DND-41 (cell line): Measurements from ENCODE around the gene NT5E.
"Not testable (repeated sequence)": the region's sequence is repeated elsewhere in the genome, so short reads cannot be mapped to it uniquely, and the experiment has no call there.

Experiments used
- ATAC-seq: fragments of 200-7000 bp; cut with Tn5 transposase; 3 replicates; pipeline ENCODE4 v1.9.1; 2021; ENCODE audit warnings: low read depth; ENCODE audit not compliant: insufficient read depth
- DNase-seq: peaks from one replicate; pipeline ENCODE4 v3.0.0-alpha.2; 2020
- H2AFZ ChIP-seq: 2 replicates; pipeline ENCODE4 v1.6.0; 2012; ENCODE audit warnings: low read depth, low read length
- H3K27ac ChIP-seq: 2 replicates; pipeline ENCODE4 v1.5.1; 2012; ENCODE audit warnings: low read length, inconsistent platforms
- H3K27me3 ChIP-seq: fragments of 200-600 bp; sonication (generic); 2 replicates; pipeline ENCODE4 v1.6.0; 2012; ENCODE audit warnings: low read length, mild to moderate bottlenecking, inconsistent platforms; ENCODE audit not compliant: insufficient read depth, poor library complexity
- H3K36me3 ChIP-seq: 2 replicates; pipeline ENCODE4 v1.5.1; 2012; ENCODE audit warnings: low read length, inconsistent platforms; ENCODE audit not compliant: insufficient read depth
- H3K4me1 ChIP-seq: 2 replicates; pipeline ENCODE4 v1.5.1; 2012; ENCODE audit warnings: mild to moderate bottlenecking, low read length; ENCODE audit not compliant: insufficient read depth
- H3K4me2 ChIP-seq: 2 replicates; pipeline ENCODE4 v1.6.0; 2012; ENCODE audit warnings: mild to moderate bottlenecking, moderate library complexity, low read length, inconsistent platforms; ENCODE audit not compliant: insufficient read depth
- H3K4me3 ChIP-seq, 2 experiments: fragments of 200-600 bp in 1 of 2; shearing (Covaris generic) in 1 of 2; 2 replicates each; pipeline ENCODE4 v1.5.1; 2012 to 2016; ENCODE audit warnings: inconsistent platforms in 2 of 2, low read length in 2 of 2, mild to moderate bottlenecking in 2 of 2, low read depth in 1 of 2, moderate library complexity in 1 of 2
- H3K79me2 ChIP-seq: 2 replicates; pipeline ENCODE4 v1.6.0; 2012; ENCODE audit warnings: low read length, inconsistent platforms; ENCODE audit not compliant: insufficient read depth
- H3K9ac ChIP-seq: 2 replicates; pipeline ENCODE4 v1.6.0; 2012; ENCODE audit warnings: low read depth, mild to moderate bottlenecking, inconsistent platforms, low read length, moderate library complexity
- H3K9me3 ChIP-seq: 2 replicates; pipeline ENCODE4 v1.5.1; 2012; ENCODE audit warnings: low read length, moderate library complexity, mild to moderate bottlenecking, inconsistent platforms; ENCODE audit not compliant: insufficient read depth, severe bottlenecking
- H4K20me1 ChIP-seq: 2 replicates; pipeline ENCODE4 v1.6.0; 2012; ENCODE audit warnings: low read length; ENCODE audit not compliant: insufficient read depth
- CTCF ChIP-seq: IDR thresholded peaks from 2 replicates; pipeline ENCODE4 v1.5.1; 2012; ENCODE audit warnings: borderline replicate concordance, low read length, moderate library complexity, mild to moderate bottlenecking; ENCODE audit not compliant: poor library complexity, severe bottlenecking; ENCODE audit errors: extremely low read depth
- EZH2 ChIP-seq: IDR thresholded peaks from 3 replicates; pipeline ENCODE4 v1.6.1; 2012; ENCODE audit warnings: borderline replicate concordance, low read depth, mild to moderate bottlenecking, moderate library complexity, low read length, inconsistent platforms; ENCODE audit not compliant: severe bottlenecking

The NT5E gene

GRCh38 chr6:85516168-85516567, 66.3 kb downstream of the NT5E start:
- H3K27ac ChIP-seq = no peak overlapping the region
- H3K9ac ChIP-seq = no peak overlapping the region
- peaks cover 39% of the 10 kb centered on the region for H3K36me3 ChIP-seq
- no peaks in the 10 kb centered on the region for H3K4me1 ChIP-seq
- no peak for DNase-seq
- no peak for TF ChIP-seq EZH2
- TF ChIP-seq CTCF = no peak
- no peak overlapping the region for H3K4me2 ChIP-seq
- no peaks in the 10 kb centered on the region for H3K79me2 ChIP-seq
- ATAC-seq = no peak
- H3K27me3 ChIP-seq = no peaks in the 10 kb centered on the region
- H2AFZ ChIP-seq = no peak overlapping the region
- H4K20me1 ChIP-seq = no peaks in the 10 kb centered on the region
- H3K9me3 ChIP-seq = no peaks in the 10 kb centered on the region
- no peak overlapping the region for H3K4me3 ChIP-seq

GRCh38 chr6:85524281-85524680, 74.4 kb downstream of the NT5E start:
- peaks cover 30% of the 10 kb centered on the region; the same call in 1 of the 2 replicates for H3K36me3 ChIP-seq
- not testable (repeated sequence) for ATAC-seq

GRCh38 chr6:85537055-85537494, 87.2 kb downstream of the NT5E start:
- no peak overlapping the region for H3K4me3 ChIP-seq
- TF ChIP-seq CTCF = peak; percentile 54
- TF ChIP-seq EZH2 = no peak
- ATAC-seq = no peak
- H3K4me2 ChIP-seq = no peak overlapping the region
- no peak overlapping the region for H3K9ac ChIP-seq
- H2AFZ ChIP-seq = no peak overlapping the region
- no peaks in the 10 kb centered on the region for H3K27me3 ChIP-seq
- H3K36me3 ChIP-seq = peaks cover 21% of the 10 kb centered on the region
- H3K4me1 ChIP-seq = no peaks in the 10 kb centered on the region
- H3K9me3 ChIP-seq = no peaks in the 10 kb centered on the region
- no peaks in the 10 kb centered on the region for H3K79me2 ChIP-seq
- H4K20me1 ChIP-seq = no peaks in the 10 kb centered on the region
- H3K27ac ChIP-seq = no peak overlapping the region
- DNase-seq = no peak

More at GRCh38 chr6:85524281-85524680, 74.4 kb downstream of the NT5E start:
- H3K4me2 ChIP-seq, H3K27me3 ChIP-seq, H3K4me3 ChIP-seq, H3K79me2 ChIP-seq, H3K4me1 ChIP-seq, H2AFZ ChIP-seq, DNase-seq, H4K20me1 ChIP-seq, H3K9me3 ChIP-seq, H3K27ac ChIP-seq, H3K9ac ChIP-seq: not testable (repeated sequence)

GRCh38 chr6:85544776-85545175, 94.9 kb downstream of the NT5E start:
- Histone ChIP-seq H3K9me3 (no peaks in the 10 kb centered on the region), H3K36me3 (peaks cover 28% of the 10 kb centered on the region; the same call in 1 of the 2 replicates), H2AFZ (no peak overlapping the region), H3K4me3 (no peak overlapping the region), H3K27me3 (no peaks in the 10 kb centered on the region), H3K9ac (no peak overlapping the region), H3K4me1 (no peaks in the 10 kb centered on the region), H4K20me1 (no peaks in the 10 kb centered on the region), H3K4me2 (no peak overlapping the region), H3K27ac (no peak overlapping the region), H3K79me2 (no peaks in the 10 kb centered on the region)
- ATAC-seq (no peak), DNase-seq (no peak)
- TF ChIP-seq CTCF = no peak
